OCI-LY1 (cell line): ENCODE measurements around the gene PIEZO1.

Experiments used
- H2AFZ ChIP-seq: fragments of 200-600 bp; sonication (generic), shearing (Covaris generic); 2 replicates; pipeline ENCODE4 v1.6.0; 2014; ENCODE audit warnings: antibody characterized with exemption, mild to moderate bottlenecking, low read length
- H3F3A ChIP-seq: fragments of 200-600 bp; sonication (generic), shearing (Covaris generic); 2 replicates; pipeline ENCODE4 v1.6.0; 2014; ENCODE audit warnings: mild to moderate bottlenecking, antibody characterized with exemption, low read length, moderate library complexity; ENCODE audit not compliant: insufficient read depth
- H3K27ac ChIP-seq: fragments of 200-600 bp; sonication (generic); 2 replicates; pipeline ENCODE4 v1.5.1; 2014; ENCODE audit warnings: low read length, mixed run types, mild to moderate bottlenecking, low read depth; ENCODE audit not compliant: poor library complexity, severe bottlenecking
- H3K27me3 ChIP-seq: fragments of 200-600 bp; sonication (generic); 2 replicates; pipeline ENCODE4 v1.6.0; 2014; ENCODE audit warnings: antibody characterized with exemption, mild to moderate bottlenecking, low read length, moderate library complexity; ENCODE audit not compliant: insufficient read depth
- H3K36me3 ChIP-seq: fragments of 200-600 bp; sonication (generic); 2 replicates; pipeline ENCODE4 v1.6.1; 2014; ENCODE audit warnings: mild to moderate bottlenecking, antibody characterized with exemption, low read length, moderate library complexity, mixed read lengths; ENCODE audit not compliant: insufficient read depth
- H3K4me1 ChIP-seq: fragments of 200-600 bp; sonication (generic); 2 replicates; pipeline ENCODE4 v1.5.1; 2014; ENCODE audit warnings: mild to moderate bottlenecking, low read length, moderate library complexity; ENCODE audit not compliant: insufficient read depth, severe bottlenecking
- H3K4me2 ChIP-seq: fragments of 200-600 bp; sonication (generic), shearing (Covaris generic); 2 replicates; pipeline ENCODE4 v1.6.1; 2014; ENCODE audit warnings: low read length
- H3K4me3 ChIP-seq: fragments of 200-600 bp; sonication (generic); 2 replicates; pipeline ENCODE4 v1.5.1; 2014; ENCODE audit warnings: low read length, low read depth, mild to moderate bottlenecking, mixed read lengths; ENCODE audit not compliant: poor library complexity, severe bottlenecking
- H3K79me2 ChIP-seq: fragments of 200-600 bp; shearing (Covaris generic); 2 replicates; pipeline ENCODE4 v1.6.1; 2016; ENCODE audit warnings: mixed run types, low read length, mixed read lengths; ENCODE audit not compliant: insufficient read depth
- H3K9ac ChIP-seq: fragments of 200-600 bp; sonication (generic), shearing (Covaris generic); 2 replicates; pipeline ENCODE4 v1.6.1; 2014; ENCODE audit warnings: mild to moderate bottlenecking, low read length, mixed read lengths
- H3K9me2 ChIP-seq: fragments of 200-600 bp; sonication (generic), shearing (Covaris generic); 2 replicates; pipeline ENCODE4 v1.6.1; 2014; ENCODE audit warnings: low read depth, mild to moderate bottlenecking, low read length, mixed read lengths
- H3K9me3 ChIP-seq: fragments of 200-600 bp; shearing (Covaris generic); 2 replicates; pipeline ENCODE4 v1.6.1; 2014; ENCODE audit warnings: low read length, mixed read lengths
- H4K20me1 ChIP-seq: fragments of 200-600 bp; sonication (generic), shearing (Covaris generic); 2 replicates; pipeline ENCODE4 v1.6.0; 2016; ENCODE audit warnings: mild to moderate bottlenecking, low read length; ENCODE audit not compliant: insufficient read depth
- CTCF ChIP-seq: fragments of 200-600 bp; sonication (generic), shearing (Covaris generic); IDR thresholded peaks from 2 replicates; pipeline ENCODE4 v1.5.1; 2017; ENCODE audit warnings: mild to moderate bottlenecking, antibody characterized with exemption, low read length, moderate library complexity, mixed read lengths
- EZH2 ChIP-seq: fragments of 200-600 bp; sonication (generic), shearing (Covaris generic); IDR thresholded peaks from 2 replicates; pipeline ENCODE4 v1.8.0; 2017; ENCODE audit warnings: borderline replicate concordance, mixed run types, mild to moderate bottlenecking, antibody characterized with exemption, low read length, moderate library complexity, mixed read lengths

Gene PIEZO1

DNA sequence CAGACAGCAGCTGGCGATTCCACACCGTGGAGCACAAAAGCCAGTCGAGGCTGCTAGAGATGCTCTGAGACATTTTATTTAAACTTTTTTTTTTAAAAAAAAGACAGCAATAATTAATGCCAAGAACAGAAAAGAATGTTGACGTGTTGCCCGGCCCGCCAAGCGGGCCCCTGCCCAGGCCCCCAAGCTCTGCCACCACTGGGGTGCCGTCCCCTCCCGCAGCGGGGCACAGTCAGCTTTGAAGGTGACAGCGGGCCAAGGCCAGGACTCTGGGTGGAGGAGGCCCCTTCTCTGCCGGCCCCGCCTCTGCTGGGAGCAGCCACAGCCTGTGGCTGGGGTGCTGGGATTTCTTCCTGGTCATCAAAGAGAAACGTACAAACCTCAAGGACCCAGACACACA is 88.6 kb downstream of the PIEZO1 start:
- no peak for TF ChIP-seq EZH2
- TF ChIP-seq CTCF: no peak
- Histone ChIP-seq H3K27ac (no peak overlapping the region), H2AFZ (no peak overlapping the region), H3K9me3 (no peaks in the 10 kb centered on the region), H4K20me1 (no peaks in the 10 kb centered on the region), H3K79me2 (no peaks in the 10 kb centered on the region), H3K4me2 (no peak overlapping the region), H3K36me3 (peaks cover 7% of the 10 kb centered on the region; the same call in 1 of the 2 replicates), H3K4me3 (no peak overlapping the region), H3K9ac (no peak overlapping the region), H3K27me3 (peaks cover 8% of the 10 kb centered on the region; the same call in 1 of the 2 replicates), H3F3A (no peaks in the 10 kb centered on the region), H3K9me2 (no peaks in the 10 kb centered on the region), H3K4me1 (peaks cover 10% of the 10 kb centered on the region)

DNA sequence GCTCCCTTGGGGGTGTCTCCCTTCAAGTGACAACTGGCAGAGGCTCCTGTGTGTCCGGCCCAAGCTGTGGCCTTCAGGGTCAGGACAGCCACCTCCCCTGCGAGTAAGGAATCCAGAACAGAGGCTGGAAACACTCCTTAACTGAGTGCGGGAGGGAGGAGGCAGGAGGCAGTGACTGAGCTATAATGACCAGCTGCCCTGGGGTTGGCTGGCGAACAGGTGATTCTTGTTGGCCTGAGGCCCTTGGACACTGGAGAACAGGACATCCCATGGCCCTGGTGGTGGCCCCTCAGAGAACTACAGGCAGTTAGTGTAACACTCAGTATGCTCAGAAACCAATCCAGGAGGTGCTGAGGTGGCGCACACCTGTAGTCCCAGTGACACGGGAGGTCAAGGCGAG is 89.3 kb downstream of the PIEZO1 start:
- TF ChIP-seq CTCF (no peak), EZH2 (no peak)

GRCh38 chr16:88695218-88695617 is 89.8 kb downstream of the PIEZO1 start:
- no peak overlapping the region for H3K9ac ChIP-seq
- no peaks in the 10 kb centered on the region for H3F3A ChIP-seq
- H3K4me1 ChIP-seq: no peaks in the 10 kb centered on the region
- no peak overlapping the region for H3K4me2 ChIP-seq
- TF ChIP-seq EZH2 (no peak), CTCF (no peak)
- peaks cover 16% of the 10 kb centered on the region; the same call in 1 of the 2 replicates for H3K27me3 ChIP-seq
- no peaks in the 10 kb centered on the region for H4K20me1 ChIP-seq
- H2AFZ ChIP-seq: no peak overlapping the region
- H3K9me2 ChIP-seq: no peaks in the 10 kb centered on the region
- no peak overlapping the region for H3K27ac ChIP-seq
- H3K36me3 ChIP-seq: peaks cover 7% of the 10 kb centered on the region; the same call in 1 of the 2 replicates
- H3K9me3 ChIP-seq: no peaks in the 10 kb centered on the region
- no peak overlapping the region for H3K4me3 ChIP-seq
- no peaks in the 10 kb centered on the region for H3K79me2 ChIP-seq

More for the DNA sequence above, 89.3 kb downstream of the PIEZO1 start:
- Histone ChIP-seq H3K4me2 (no peak overlapping the region), H3K9me3 (no peaks in the 10 kb centered on the region), H3K4me3 (no peak overlapping the region), H3K27me3 (peaks cover 11% of the 10 kb centered on the region; the same call in 1 of the 2 replicates), H3K36me3 (peaks cover 7% of the 10 kb centered on the region; the same call in 1 of the 2 replicates), H4K20me1 (no peaks in the 10 kb centered on the region), H3K27ac (no peak overlapping the region), H3F3A (no peaks in the 10 kb centered on the region), H3K9me2 (no peaks in the 10 kb centered on the region), H2AFZ (no peak overlapping the region), H3K9ac (no peak overlapping the region), H3K79me2 (no peaks in the 10 kb centered on the region), H3K4me1 (peaks cover 3% of the 10 kb centered on the region)
